ENCODE results near the gene SUSD2. TPM values are rescaled to one million over a fixed set of nuclear protein-coding genes. Genes with fewer than 3 reads are reported as not detected.

Gene SUSD2
- polyA plus RNA-seq, 2 of the 4 experiments (the other 2 are of a cell fraction), result 12.7 to 51.9 TPM

DNA sequence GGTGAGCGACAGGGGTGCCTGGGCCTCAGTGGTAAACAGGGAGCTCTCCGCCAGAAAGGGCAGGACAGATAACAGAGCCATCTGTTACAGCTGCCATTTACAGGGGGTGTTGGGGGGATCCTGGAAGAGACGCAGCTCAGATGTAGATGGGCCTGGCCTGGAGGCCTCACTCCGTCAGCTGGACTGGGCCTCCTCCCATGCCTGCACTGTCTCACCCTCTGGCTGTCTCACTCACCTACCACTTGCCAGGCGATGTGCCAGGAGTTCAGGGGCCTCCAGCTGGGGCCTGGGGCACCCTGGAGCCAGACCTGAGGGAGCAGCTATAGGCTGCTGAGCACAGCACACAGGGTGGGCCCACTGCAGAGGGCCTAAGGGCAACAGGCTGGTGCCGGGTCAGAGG, 16.3 kb upstream of the SUSD2 start:
- Histone ChIP-seq H3K4me1 (no peaks in the 10 kb centered on the region), H3K4me3 (no peak overlapping the region), H3K4me2 (no peak overlapping the region), H3K9me3 (no peaks in the 10 kb centered on the region), H3K27ac (no peak overlapping the region)
- POLR2A ChIA-PET, result no interaction called here
- FAIRE-seq (no peak), ATAC-seq (no peak), DNase-seq (ENCODE audit: low read depth in 1 of 2, low spot score in 1 of 2) (no peak)
- TF ChIP-seq CHD4 (IDR thresholded peaks at IDR 0.05; ENCODE audit: borderline replicate concordance), result no peak
- TF ChIP-seq GATA3 (IDR thresholded peaks at IDR 0.05; ENCODE audit: borderline replicate concordance), result no peak
- TF ChIP-seq, protein P1, sequence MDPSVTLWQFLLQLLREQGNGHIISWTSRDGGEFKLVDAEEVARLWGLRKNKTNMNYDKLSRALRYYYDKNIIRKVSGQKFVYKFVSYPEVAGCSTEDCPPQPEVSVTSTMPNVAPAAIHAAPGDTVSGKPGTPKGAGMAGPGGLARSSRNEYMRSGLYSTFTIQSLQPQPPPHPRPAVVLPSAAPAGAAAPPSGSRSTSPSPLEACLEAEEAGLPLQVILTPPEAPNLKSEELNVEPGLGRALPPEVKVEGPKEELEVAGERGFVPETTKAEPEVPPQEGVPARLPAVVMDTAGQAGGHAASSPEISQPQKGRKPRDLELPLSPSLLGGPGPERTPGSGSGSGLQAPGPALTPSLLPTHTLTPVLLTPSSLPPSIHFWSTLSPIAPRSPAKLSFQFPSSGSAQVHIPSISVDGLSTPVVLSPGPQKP (IDR thresholded peaks at IDR 0.05; ENCODE audit: low read depth, low read length), result no peak
- no peak for TF ChIP-seq NR3C1 (IDR thresholded peaks at IDR 0.05)
- no peak for TF ChIP-seq EP300 (IDR thresholded peaks at IDR 0.05)
- WGBS (ENCODE audit: missing lambda C conversion rate), result 93% methylated on average over 5 of the region's 6 CpGs
- CTCF ChIA-PET, result interaction anchor here (1.4 to 6.2 kb wide), 4 partner anchors 9 to 127 kb away, joined by 3 to 55 read pairs (median 23); no protein-coding TSS in a partner anchor

DNA sequence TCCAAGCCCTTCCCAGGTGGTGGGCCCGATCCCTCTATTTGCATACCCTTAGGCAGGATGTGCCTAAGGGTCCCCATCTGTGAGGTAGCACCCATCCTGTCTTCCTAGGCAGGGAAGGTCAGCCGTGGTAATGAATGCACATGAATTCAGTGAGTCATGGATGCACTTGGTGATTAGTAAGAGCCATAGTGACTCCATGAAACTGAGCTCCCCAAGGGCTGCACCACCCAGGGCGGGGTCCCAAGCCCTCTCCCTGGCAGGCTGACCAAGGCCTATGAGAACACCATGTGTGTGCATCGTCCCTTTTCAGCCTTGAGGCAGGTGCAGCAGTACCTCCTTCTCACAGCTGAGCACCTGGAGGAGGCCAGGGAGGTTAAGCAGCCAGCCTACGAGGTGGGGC, 15.6 kb upstream of the SUSD2 start:
- H3K9me3 ChIP-seq, result no peaks in the 10 kb centered on the region
- no peak for TF ChIP-seq SMC3 (IDR thresholded peaks at IDR 0.05)
- TF ChIP-seq HDAC2 (IDR thresholded peaks at IDR 0.05), result no peak
- TF ChIP-seq CBX8 (IDR thresholded peaks at IDR 0.05), result no peak
- no peak overlapping the region for H3K27ac ChIP-seq
- no peak for FAIRE-seq
- no peak for ATAC-seq
- DNase-seq (ENCODE audit: low read depth in 1 of 2, low spot score in 1 of 2), result no peak
- POLR2A ChIA-PET, result no interaction called here
- H3K4me2 ChIP-seq, result no peak overlapping the region
- H3K4me3 ChIP-seq, result no peak overlapping the region
- 70% methylated on average over 4 of the region's 5 CpGs for WGBS (ENCODE audit: missing lambda C conversion rate)
- H3K4me1 ChIP-seq, result no peaks in the 10 kb centered on the region
- CTCF ChIA-PET, result interaction anchor here (0.7 to 6.2 kb wide), 5 partner anchors 10 to 126 kb away, joined by 3 to 55 read pairs (median 5); no protein-coding TSS in a partner anchor

DNA sequence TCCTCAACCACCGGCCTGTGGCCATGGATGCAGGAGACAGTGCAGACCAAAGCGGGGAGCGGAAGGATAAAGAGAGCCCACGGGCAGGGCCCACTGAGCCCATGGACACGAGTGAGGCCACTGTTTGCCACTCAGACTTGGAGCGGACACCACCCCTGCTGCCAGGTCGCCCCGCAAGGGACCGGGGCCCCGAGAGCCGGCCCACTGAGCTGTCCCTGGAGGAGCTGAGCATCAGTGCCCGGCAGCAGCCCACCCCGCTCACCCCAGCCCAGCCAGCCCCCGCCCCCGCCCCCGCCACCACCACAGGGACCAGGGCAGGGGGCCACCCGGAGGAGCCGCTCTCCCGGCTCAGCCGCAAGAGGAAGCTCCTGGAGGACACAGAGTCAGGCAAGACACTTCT, 14.5 kb upstream of the SUSD2 start:
- Histone ChIP-seq H3K4me2 (no peak overlapping the region), H3K27ac (no peak overlapping the region), H3K4me3 (no peak overlapping the region), H3K4me1 (no peaks in the 10 kb centered on the region), H3K9me3 (no peaks in the 10 kb centered on the region)
- TF ChIP-seq KDM1A (IDR thresholded peaks at IDR 0.05; ENCODE audit: low read depth) (no peak), JUN (IDR thresholded peaks at IDR 0.05) (no peak), HOXA7 (CRISPR knock-in tag; IDR thresholded peaks at IDR 0.05) (no peak), FOSL2 (IDR thresholded peaks at IDR 0.05) (no peak), FOSL2 (CRISPR knock-in tag; IDR thresholded peaks at IDR 0.05) (no peak), RNF2 (IDR thresholded peaks at IDR 0.05; ENCODE audit: borderline replicate concordance, low read depth) (no peak), HOXB5 (CRISPR knock-in tag; IDR thresholded peaks at IDR 0.05) (no peak), EHF (CRISPR knock-in tag; IDR thresholded peaks at IDR 0.05) (no peak), PHF8 (IDR thresholded peaks at IDR 0.05; ENCODE audit: borderline replicate concordance, low read depth) (no peak), TFCP2L1 (CRISPR knock-in tag; IDR thresholded peaks at IDR 0.05) (no peak), CBX8 (IDR thresholded peaks at IDR 0.05) (no peak), JUNB (IDR thresholded peaks at IDR 0.05) (no peak), HOXB13 (CRISPR knock-in tag; IDR thresholded peaks at IDR 0.05; ENCODE audit: low read depth) (no peak), EHMT2 (IDR thresholded peaks at IDR 0.05; ENCODE audit: low read depth) (no peak)
- TF ChIP-seq, protein P2, sequence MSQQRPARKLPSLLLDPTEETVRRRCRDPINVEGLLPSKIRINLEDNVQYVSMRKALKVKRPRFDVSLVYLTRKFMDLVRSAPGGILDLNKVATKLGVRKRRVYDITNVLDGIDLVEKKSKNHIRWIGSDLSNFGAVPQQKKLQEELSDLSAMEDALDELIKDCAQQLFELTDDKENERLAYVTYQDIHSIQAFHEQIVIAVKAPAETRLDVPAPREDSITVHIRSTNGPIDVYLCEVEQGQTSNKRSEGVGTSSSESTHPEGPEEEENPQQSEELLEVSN (IDR thresholded peaks at IDR 0.05; ENCODE audit: borderline replicate concordance, low read depth), result no peak
- 100% methylated on average over 1 of the region's 20 CpGs for WGBS (ENCODE audit: missing lambda C conversion rate)
- ChIA-PET CTCF (interaction anchor here (1.2 to 6.2 kb wide), 3 partner anchors 9 to 22 kb away, joined by 4 to 55 read pairs (median 41); no protein-coding TSS in a partner anchor), POLR2A (no interaction called here)
- DNase-seq (ENCODE audit: low read depth in 1 of 2, low spot score in 1 of 2), result no peak
- no peak for ATAC-seq
- no peak for FAIRE-seq

Measured in A549 (cell line).